Esophagus squamous epithelium (tissue), 4 donors: ENCODE data around the gene KRT35.

Experiments
- POLR2A ChIP-seq, 4 donors: fragments of 450-650 bp; IDR thresholded peaks; one replicate each; pipeline ENCODE4 v1.6.1; 2017; ENCODE audit warnings: antibody characterized with exemption in 4 of 4, mild to moderate bottlenecking in 4 of 4, moderate library complexity in 3 of 4
- TF ChIP-seq, protein P1 (sequence below), 6 experiments: fragments of 450-650 bp in 4 of 6; fragments of 200-600 bp in 2 of 6; sonication (generic) in 2 of 6; IDR thresholded peaks; one replicate each; pipeline ENCODE4 v1.5.1; 2016 to 2019; ENCODE audit warnings: antibody characterized with exemption in 6 of 6, mild to moderate bottlenecking in 4 of 6, moderate library complexity in 4 of 6

DNA sequence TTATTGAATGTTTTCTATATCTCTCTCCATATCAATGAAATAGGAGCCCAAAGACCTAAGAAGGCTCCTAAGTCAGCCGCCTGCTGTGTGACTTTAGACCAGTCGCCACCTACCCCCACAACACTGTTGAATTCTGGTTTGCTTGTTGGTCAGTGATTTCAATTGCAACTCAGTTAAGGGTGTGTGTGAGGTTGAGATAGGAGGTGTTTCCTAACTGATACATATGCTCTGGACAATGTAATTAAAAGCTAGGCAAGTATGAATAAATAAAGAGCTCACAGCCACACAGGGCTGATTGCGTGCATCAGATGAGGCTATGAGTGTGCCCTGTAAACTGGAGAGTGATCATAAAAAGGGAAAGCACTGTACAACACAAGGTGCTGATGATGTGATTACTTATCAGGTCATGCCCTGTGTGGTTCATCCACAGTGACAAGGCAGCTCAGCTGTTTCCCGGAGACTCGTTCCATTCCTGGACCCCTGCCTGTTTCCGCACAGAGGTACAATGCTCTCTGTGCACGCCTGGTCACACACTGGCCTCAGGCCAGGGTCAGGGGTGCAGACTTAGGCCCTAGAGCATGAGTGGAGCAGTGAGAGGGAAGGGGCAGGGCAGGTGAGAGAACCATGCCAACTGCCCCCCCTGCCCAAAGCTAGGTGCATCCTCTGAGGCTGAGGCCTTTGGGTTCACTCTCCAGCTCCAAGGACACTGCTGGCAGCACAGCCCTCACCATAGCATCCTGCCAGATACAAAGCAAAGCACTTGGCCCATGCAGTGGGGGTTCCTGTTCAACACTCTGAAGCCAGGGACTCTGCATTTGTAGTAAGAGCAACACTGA lies 3.3 kb upstream of the KRT35 start:
- TF ChIP-seq POLR2A (IDR thresholded peaks at IDR 0.05): no peak
- TF ChIP-seq, protein P1, sequence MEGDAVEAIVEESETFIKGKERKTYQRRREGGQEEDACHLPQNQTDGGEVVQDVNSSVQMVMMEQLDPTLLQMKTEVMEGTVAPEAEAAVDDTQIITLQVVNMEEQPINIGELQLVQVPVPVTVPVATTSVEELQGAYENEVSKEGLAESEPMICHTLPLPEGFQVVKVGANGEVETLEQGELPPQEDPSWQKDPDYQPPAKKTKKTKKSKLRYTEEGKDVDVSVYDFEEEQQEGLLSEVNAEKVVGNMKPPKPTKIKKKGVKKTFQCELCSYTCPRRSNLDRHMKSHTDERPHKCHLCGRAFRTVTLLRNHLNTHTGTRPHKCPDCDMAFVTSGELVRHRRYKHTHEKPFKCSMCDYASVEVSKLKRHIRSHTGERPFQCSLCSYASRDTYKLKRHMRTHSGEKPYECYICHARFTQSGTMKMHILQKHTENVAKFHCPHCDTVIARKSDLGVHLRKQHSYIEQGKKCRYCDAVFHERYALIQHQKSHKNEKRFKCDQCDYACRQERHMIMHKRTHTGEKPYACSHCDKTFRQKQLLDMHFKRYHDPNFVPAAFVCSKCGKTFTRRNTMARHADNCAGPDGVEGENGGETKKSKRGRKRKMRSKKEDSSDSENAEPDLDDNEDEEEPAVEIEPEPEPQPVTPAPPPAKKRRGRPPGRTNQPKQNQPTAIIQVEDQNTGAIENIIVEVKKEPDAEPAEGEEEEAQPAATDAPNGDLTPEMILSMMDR (IDR thresholded peaks at IDR 0.05): no peak
